Measurements from ENCODE around the gene FAM156B.
"Not testable (repeated sequence)": the region's sequence is repeated elsewhere in the genome, so short reads cannot be mapped to it uniquely, and the experiment has no call there.

DNA sequence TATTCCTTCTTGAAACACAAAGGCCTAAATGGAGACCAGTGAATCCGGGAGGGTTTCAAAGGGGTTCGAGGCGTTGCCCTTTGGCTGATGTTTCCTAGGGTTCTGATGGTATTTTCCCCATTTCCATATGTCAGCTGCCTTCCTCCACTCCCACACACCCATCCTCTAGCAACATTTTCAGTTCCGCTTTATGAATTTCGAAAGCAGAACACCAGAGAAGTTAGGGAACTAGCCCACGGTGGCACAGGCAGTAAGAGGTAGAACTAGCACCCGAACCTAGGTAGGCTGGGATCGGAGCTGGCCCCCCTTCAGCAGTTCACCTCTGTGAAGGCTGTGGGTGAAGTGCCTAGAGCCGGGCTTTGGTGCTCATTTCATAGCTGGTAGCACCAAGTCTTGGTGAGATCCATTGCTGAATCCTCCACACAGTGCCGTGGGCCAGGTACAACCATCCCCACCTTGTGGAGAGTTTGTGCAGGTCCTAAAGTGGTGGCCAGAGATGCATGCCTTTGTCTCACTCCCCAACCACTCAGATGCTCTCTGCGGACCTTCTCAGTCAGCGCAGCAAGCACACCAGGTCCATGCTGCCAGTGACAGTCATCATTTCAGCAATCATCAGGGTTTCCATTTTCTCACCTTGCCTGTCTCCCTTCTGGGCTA, 12.3 kb downstream of the FAM156B start:
- TF ChIP-seq, protein P1, sequence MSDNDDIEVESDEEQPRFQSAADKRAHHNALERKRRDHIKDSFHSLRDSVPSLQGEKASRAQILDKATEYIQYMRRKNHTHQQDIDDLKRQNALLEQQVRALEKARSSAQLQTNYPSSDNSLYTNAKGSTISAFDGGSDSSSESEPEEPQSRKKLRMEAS (IDR thresholded peaks at IDR 0.05; ENCODE audit: low read depth, low read length) = not testable (repeated sequence)
- TF ChIP-seq POLR2A (IDR thresholded peaks at IDR 0.05; ENCODE audit: extremely low read depth, insufficient read length) = not testable (repeated sequence)
- TF ChIP-seq, protein P2, sequence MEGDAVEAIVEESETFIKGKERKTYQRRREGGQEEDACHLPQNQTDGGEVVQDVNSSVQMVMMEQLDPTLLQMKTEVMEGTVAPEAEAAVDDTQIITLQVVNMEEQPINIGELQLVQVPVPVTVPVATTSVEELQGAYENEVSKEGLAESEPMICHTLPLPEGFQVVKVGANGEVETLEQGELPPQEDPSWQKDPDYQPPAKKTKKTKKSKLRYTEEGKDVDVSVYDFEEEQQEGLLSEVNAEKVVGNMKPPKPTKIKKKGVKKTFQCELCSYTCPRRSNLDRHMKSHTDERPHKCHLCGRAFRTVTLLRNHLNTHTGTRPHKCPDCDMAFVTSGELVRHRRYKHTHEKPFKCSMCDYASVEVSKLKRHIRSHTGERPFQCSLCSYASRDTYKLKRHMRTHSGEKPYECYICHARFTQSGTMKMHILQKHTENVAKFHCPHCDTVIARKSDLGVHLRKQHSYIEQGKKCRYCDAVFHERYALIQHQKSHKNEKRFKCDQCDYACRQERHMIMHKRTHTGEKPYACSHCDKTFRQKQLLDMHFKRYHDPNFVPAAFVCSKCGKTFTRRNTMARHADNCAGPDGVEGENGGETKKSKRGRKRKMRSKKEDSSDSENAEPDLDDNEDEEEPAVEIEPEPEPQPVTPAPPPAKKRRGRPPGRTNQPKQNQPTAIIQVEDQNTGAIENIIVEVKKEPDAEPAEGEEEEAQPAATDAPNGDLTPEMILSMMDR (IDR thresholded peaks at IDR 0.05; ENCODE audit: low read depth, low read length) = not testable (repeated sequence)
